Gastrocnemius medialis (tissue), 4 donors: ENCODE results near the gene ELF1. TPM values are rescaled to one million over a fixed set of nuclear protein-coding genes. Genes with fewer than 3 reads are reported as not detected.

Source experiments
- ATAC-seq, 2 donors: fragments of 150-250 bp; one replicate each; pipeline ENCODE4 v1.9.1; 2016
- DNase-seq, 2 donors: peaks; one replicate each; pipeline ENCODE4 v3.0.0-alpha.2; 2019
- H3K27ac ChIP-seq, 4 donors: fragments of 200-600 bp; sonication (generic); 1 replicate in 1 of 4; 2 replicates in 3 of 4; pipeline ENCODE4 v1.5.1; 2016 to 2018; ENCODE audit warnings: mild to moderate bottlenecking in 2 of 4, moderate library complexity in 1 of 4
- H3K27me3 ChIP-seq, 3 donors: fragments of 200-600 bp; sonication (generic) in 2 of 3; 1 replicate in 1 of 3; 2 replicates in 2 of 3; pipeline versions ENCODE4 v1.5.1 to v1.6.0; 2016 to 2019; ENCODE audit warnings: mild to moderate bottlenecking in 1 of 3, moderate library complexity in 1 of 3
- H3K36me3 ChIP-seq, 2 donors: fragments of 200-600 bp; sonication (generic) in 1 of 2; one replicate each; pipeline ENCODE4 v1.5.1; 2017 to 2018
- H3K4me1 ChIP-seq, 2 donors: fragments of 200-600 bp; sonication (generic) in 1 of 2; one replicate each; pipeline ENCODE4 v1.5.1; 2016 to 2017; ENCODE audit warnings: mild to moderate bottlenecking in 2 of 2
- H3K4me3 ChIP-seq, 4 donors: fragments of 200-600 bp; sonication (generic) in 3 of 4; 1 replicate in 1 of 4; 2 replicates in 3 of 4; pipeline ENCODE4 v1.5.1; 2016 to 2019; ENCODE audit warnings: mild to moderate bottlenecking in 2 of 4
- H3K9me3 ChIP-seq, 3 donors: fragments of 200-600 bp; sonication (generic) in 2 of 3; 1 replicate in 1 of 3; 2 replicates in 2 of 3; pipeline ENCODE4 v1.5.1; 2016 to 2019
- CTCF ChIP-seq, 5 experiments: fragments of 450-650 bp in 3 of 5; fragments of 200-600 bp in 2 of 5; sonication (generic) in 2 of 5; IDR thresholded peaks in 4 of 5; conservative IDR thresholded peaks in 1 of 5; 1 replicate in 4 of 5; 2 replicates in 1 of 5; pipeline ENCODE4 v1.5.1; 2016 to 2019; ENCODE audit warnings: antibody characterized with exemption in 5 of 5, mild to moderate bottlenecking in 3 of 5, moderate library complexity in 3 of 5
- POLR2A ChIP-seq, 2 donors: fragments of 450-650 bp; IDR thresholded peaks; one replicate each; pipeline ENCODE4 v1.6.1; 2017; ENCODE audit warnings: antibody characterized with exemption in 2 of 2, mild to moderate bottlenecking in 2 of 2, moderate library complexity in 2 of 2
- in situ Hi-C, 4 donors: fragments of 200-750 bp; cut with MboI; loops; one replicate each; pipeline versions ENCODE4 v1.15.0 to v1.8.0; 2017; ENCODE audit warnings: low sequenced_read_pairs in 4 of 4
- intact Hi-C: fragments of 100-400 bp; cut with DNase I; formaldehyde crosslinking; loops from one replicate; pipeline ENCODE4 v1.15.1; 2023; ENCODE audit warnings: low total_unique reads
- total RNA-seq, 4 donors: library from RNA; depleted of rRNA; stranded (reverse); fragments of >200 nt; gene quantifications; one replicate each; pipeline versions ENCODE4 v1.1.0 to v1.2.3, GENCODE V29; 2016

The ELF1 gene
- total RNA-seq = 10 to 100 TPM; 24.8 to 48.7 (median 33.7) TPM

- peaks cover 48 to 69% of the 10 kb centered on the region in 2 donors for H3K4me1 ChIP-seq
- peak; percentile 32 to 40 for DNase-seq
- intact Hi-C loops = loop anchor here (5.0 kb wide), 2 partner anchors 37 to 43 kb away; partner anchors contain the start of gene WBP4
Observed at GRCh38 chr13:41019011-41019487, at the start of gene ELF1. TSS of gene ELF1 (minus strand) at chr13:41019316. CDS start at chr13:40982054, 37,262 bp downstream.

GRCh38 chr13:41065078-41065477 is 46.0 kb upstream of the ELF1 start:
- Histone ChIP-seq H3K27me3 (no peaks in the 10 kb centered on the region), H3K4me3 (no peak overlapping the region), H3K36me3 (peaks cover 0 to 54% of the 10 kb centered on the region in 2 donors), H3K4me1 (peaks cover 38% of the 10 kb centered on the region in 2 donors), H3K9me3 (no peaks in the 10 kb centered on the region), H3K27ac (peak overlapping the region; percentile 90 to 100 (median 98))
- intact Hi-C loops (loop anchor here (10.0 kb wide), 3 partner anchors 180 to 980 kb away; partner anchors contain the start of genes DGKH and FOXO1), in situ Hi-C loops (loop anchor here in 1 of 4 donors (5.0 to 25.0 kb wide), 2 partner anchors 67 to 278 kb away; partner anchors contain the start of genes KBTBD6 and SLC25A15)
- ATAC-seq (no peak), DNase-seq (no peak)
- TF ChIP-seq POLR2A (IDR thresholded peaks at IDR 0.05) (no peak), CTCF (IDR thresholded peaks at IDR 0.05 in 4 of 5, conservative IDR thresholded peaks at IDR 0.05 in 1 of 5) (no peak)

More at GRCh38 chr13:41019011-41019487, at the start of gene ELF1:
- in situ Hi-C loops = no loop called here
- ATAC-seq = peak; percentile 84 to 96
- Histone ChIP-seq H3K27me3 (no peaks in the 10 kb centered on the region), H3K27ac (peak within 1 kb of the TSS; percentile 66 to 77 (median 72)), H3K9me3 (no peaks in the 10 kb centered on the region), H3K4me3 (peak within 1 kb of the TSS in 3 of 4 donors; percentile 2 to 23 (median 18)), H3K36me3 (no peaks in the 10 kb centered on the region)
- TF ChIP-seq CTCF (IDR thresholded peaks at IDR 0.05 in 4 of 5, conservative IDR thresholded peaks at IDR 0.05 in 1 of 5) (no peak), POLR2A (IDR thresholded peaks at IDR 0.05) (peak in 1 of 2 donors; percentile 23)

GRCh38 chr13:41064493-41064892 is 45.4 kb upstream of the ELF1 start:
- ATAC-seq = no peak
- in situ Hi-C loops (loop anchor here in 1 of 4 donors (25.0 kb wide), 1 partner anchor 277 kb away; the partner anchor contains the start of gene SLC25A15), intact Hi-C loops (loop anchor here (1.0 to 10.0 kb wide), 9 partner anchors 47 to 980 kb away; partner anchors contain the start of genes DGKH, ELF1, FOXO1 and KBTBD6)
- no peak for TF ChIP-seq CTCF (IDR thresholded peaks at IDR 0.05 in 4 of 5, conservative IDR thresholded peaks at IDR 0.05 in 1 of 5)
- no peak for TF ChIP-seq POLR2A (IDR thresholded peaks at IDR 0.05)
- peak overlapping the region; percentile 90 to 100 (median 98) for H3K27ac ChIP-seq
- no peaks in the 10 kb centered on the region for H3K9me3 ChIP-seq
- peaks cover 38% of the 10 kb centered on the region in 2 donors for H3K4me1 ChIP-seq
- H3K4me3 ChIP-seq = no peak overlapping the region
- no peak for DNase-seq
- H3K27me3 ChIP-seq = no peaks in the 10 kb centered on the region
- peaks cover 0 to 48% of the 10 kb centered on the region in 2 donors for H3K36me3 ChIP-seq

- in situ Hi-C loops (loop anchor here in 1 of 4 donors (25.0 kb wide), 1 partner anchor 275 kb away; the partner anchor contains the start of gene SLC25A15), intact Hi-C loops (loop anchor here (1.0 to 10.0 kb wide), 11 partner anchors 45 to 983 kb away; partner anchors contain the start of genes DGKH, ELF1, FOXO1 and KBTBD7)
- Histone ChIP-seq H3K36me3 (peaks cover 0 to 25% of the 10 kb centered on the region in 2 donors), H3K27me3 (no peaks in the 10 kb centered on the region), H3K4me3 (peak overlapping the region; percentile 71 to 90 (median 86)), H3K9me3 (no peaks in the 10 kb centered on the region), H3K4me1 (peaks cover 56 to 58% of the 10 kb centered on the region in 2 donors), H3K27ac (peak overlapping the region; percentile 90 to 100 (median 98))
- ATAC-seq = peak; percentile 28 to 35
- no peak for DNase-seq
- no peak for TF ChIP-seq POLR2A (IDR thresholded peaks at IDR 0.05)
- no peak for TF ChIP-seq CTCF (IDR thresholded peaks at IDR 0.05 in 4 of 5, conservative IDR thresholded peaks at IDR 0.05 in 1 of 5)
Observed at GRCh38 chr13:41061914-41062837, 43.1 kb upstream of the ELF1 start.
